Thoracic aorta (tissue), 2 donors: ENCODE data around the gene UBALD2. TPM values are rescaled to one million over a fixed set of nuclear protein-coding genes. Genes with fewer than 3 reads are reported as not detected.

Source experiments
- ATAC-seq: fragments of 150-250 bp; one replicate; pipeline ENCODE4 v1.8.0; 2017; ENCODE audit warnings: low read depth; ENCODE audit not compliant: insufficient number of reproducible peaks, low FRiP score
- DNase-seq: peaks from one replicate; pipeline ENCODE4 v3.0.0-alpha.2; 2020; ENCODE audit warnings: low spot score
- H3K27ac ChIP-seq, 2 donors: fragments of 200-600 bp; sonication (generic); 1 replicate in 1 of 2; 2 replicates in 1 of 2; pipeline ENCODE4 v1.5.1; 2016; ENCODE audit warnings: mild to moderate bottlenecking in 2 of 2, moderate library complexity in 2 of 2
- H3K27me3 ChIP-seq: fragments of 200-600 bp; sonication (generic); replicated peaks from 2 replicates; pipeline ENCODE4 v1.6.0; 2016; ENCODE audit warnings: mild to moderate bottlenecking; ENCODE audit not compliant: insufficient read depth
- H3K36me3 ChIP-seq: fragments of 200-600 bp; sonication (generic); one replicate; pipeline ENCODE4 v1.5.1; 2016
- H3K4me1 ChIP-seq, 2 donors: fragments of 200-600 bp; sonication (generic); 1 replicate in 1 of 2; 2 replicates in 1 of 2; pipeline versions ENCODE4 v1.5.1 to v1.6.0; 2016; ENCODE audit warnings: low read depth in 2 of 2, mild to moderate bottlenecking in 1 of 2; ENCODE audit not compliant: control insufficient read depth in 1 of 2
- H3K4me3 ChIP-seq: fragments of 200-600 bp; sonication (generic); 2 replicates; pipeline ENCODE4 v1.5.1; 2016; ENCODE audit warnings: mild to moderate bottlenecking
- H3K9me3 ChIP-seq: fragments of 200-600 bp; sonication (generic); 2 replicates; pipeline ENCODE4 v1.5.1; 2016
- total RNA-seq, 2 donors: library from RNA; depleted of rRNA; stranded (reverse); fragments of >200 nt; gene quantifications; one replicate each; pipeline versions ENCODE4 v1.1.0 to v1.2.3, GENCODE V29; 2016
- TF ChIP-seq, protein P1 (sequence below): fragments of 200-600 bp; sonication (generic); IDR thresholded peaks from one replicate; pipeline ENCODE4 v1.5.1; 2019; ENCODE audit warnings: antibody characterized with exemption

UBALD2 gene
- total RNA-seq, 2 donors from 2014 or later = 9.9 to 14.9 TPM

DNA sequence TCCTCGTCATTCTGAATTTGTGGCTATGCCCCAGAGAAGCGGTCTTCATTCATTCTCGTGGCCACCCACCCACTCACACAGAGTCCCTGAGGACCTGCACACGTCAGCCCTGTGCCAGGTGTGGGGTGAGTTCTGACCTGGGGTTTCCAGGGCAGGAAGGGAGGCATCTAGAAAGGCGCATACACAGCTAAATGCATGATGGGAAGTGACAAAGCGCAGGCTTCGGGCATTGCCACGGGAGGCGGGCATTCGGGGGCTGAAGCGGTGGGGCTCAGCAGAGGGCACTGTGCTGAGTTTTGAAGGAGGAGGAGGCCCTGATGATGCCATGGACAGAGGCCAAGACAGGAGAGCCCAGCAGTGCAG, 10.9 kb downstream of the UBALD2 start:
- TF ChIP-seq, protein P1, sequence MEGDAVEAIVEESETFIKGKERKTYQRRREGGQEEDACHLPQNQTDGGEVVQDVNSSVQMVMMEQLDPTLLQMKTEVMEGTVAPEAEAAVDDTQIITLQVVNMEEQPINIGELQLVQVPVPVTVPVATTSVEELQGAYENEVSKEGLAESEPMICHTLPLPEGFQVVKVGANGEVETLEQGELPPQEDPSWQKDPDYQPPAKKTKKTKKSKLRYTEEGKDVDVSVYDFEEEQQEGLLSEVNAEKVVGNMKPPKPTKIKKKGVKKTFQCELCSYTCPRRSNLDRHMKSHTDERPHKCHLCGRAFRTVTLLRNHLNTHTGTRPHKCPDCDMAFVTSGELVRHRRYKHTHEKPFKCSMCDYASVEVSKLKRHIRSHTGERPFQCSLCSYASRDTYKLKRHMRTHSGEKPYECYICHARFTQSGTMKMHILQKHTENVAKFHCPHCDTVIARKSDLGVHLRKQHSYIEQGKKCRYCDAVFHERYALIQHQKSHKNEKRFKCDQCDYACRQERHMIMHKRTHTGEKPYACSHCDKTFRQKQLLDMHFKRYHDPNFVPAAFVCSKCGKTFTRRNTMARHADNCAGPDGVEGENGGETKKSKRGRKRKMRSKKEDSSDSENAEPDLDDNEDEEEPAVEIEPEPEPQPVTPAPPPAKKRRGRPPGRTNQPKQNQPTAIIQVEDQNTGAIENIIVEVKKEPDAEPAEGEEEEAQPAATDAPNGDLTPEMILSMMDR = no peak
- no peak for ATAC-seq
- no peak overlapping the region for H3K27ac ChIP-seq
- no peaks in the 10 kb centered on the region for H3K27me3 ChIP-seq
- peaks cover 12 to 15% of the 10 kb centered on the region in 2 donors for H3K4me1 ChIP-seq
- no peak for DNase-seq
- H3K36me3 ChIP-seq = no peaks in the 10 kb centered on the region
- no peak overlapping the region for H3K4me3 ChIP-seq
- no peaks in the 10 kb centered on the region for H3K9me3 ChIP-seq

DNA sequence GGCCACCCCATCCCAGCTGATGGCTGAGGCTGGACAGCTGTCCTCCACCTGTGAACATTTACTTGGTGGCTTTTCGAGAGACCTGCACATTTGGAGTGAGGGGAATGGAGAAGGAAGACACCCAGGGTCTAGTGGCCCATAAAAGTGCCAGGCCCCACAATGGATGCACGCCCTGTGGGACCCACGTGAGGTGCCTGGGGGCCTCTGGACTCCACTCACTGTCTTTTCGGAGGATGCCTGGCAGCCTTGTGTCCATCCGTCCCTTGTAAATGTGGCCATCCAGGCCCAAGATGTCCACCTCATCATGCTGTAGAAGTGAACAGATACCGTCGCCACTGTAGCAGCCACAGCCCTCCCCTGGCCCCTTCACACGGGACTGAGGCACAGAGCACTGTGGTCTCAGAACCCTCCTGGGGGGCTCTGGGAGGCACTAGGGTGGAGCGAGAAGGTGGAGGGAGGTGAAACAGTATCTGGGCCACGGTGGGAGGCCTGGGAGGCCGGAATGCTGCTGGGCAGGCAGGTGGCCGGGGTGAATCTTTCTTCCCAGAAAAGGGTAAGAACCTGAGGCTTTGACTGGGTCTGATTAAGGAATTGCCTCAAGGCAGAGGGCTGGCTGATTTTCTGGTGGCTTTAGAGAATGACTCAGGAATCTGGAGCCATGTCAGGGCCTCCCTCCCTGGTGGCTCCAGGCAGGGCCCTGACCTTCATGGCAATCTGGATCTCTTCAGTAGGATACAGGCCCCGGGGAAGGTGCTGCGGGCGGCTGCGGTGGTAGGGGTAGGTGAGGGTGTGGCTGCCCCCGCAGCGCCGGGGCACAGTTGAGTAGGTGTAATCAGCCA, 11.5 kb downstream of the UBALD2 start:
- Histone ChIP-seq H3K36me3 (no peaks in the 10 kb centered on the region), H3K4me1 (peaks cover 9 to 12% of the 10 kb centered on the region in 2 donors), H3K4me3 (no peak overlapping the region), H3K27me3 (no peaks in the 10 kb centered on the region), H3K27ac (no peak overlapping the region), H3K9me3 (no peaks in the 10 kb centered on the region)
- TF ChIP-seq, protein P1 = no peak
- no peak for ATAC-seq
- no peak for DNase-seq

DNA sequence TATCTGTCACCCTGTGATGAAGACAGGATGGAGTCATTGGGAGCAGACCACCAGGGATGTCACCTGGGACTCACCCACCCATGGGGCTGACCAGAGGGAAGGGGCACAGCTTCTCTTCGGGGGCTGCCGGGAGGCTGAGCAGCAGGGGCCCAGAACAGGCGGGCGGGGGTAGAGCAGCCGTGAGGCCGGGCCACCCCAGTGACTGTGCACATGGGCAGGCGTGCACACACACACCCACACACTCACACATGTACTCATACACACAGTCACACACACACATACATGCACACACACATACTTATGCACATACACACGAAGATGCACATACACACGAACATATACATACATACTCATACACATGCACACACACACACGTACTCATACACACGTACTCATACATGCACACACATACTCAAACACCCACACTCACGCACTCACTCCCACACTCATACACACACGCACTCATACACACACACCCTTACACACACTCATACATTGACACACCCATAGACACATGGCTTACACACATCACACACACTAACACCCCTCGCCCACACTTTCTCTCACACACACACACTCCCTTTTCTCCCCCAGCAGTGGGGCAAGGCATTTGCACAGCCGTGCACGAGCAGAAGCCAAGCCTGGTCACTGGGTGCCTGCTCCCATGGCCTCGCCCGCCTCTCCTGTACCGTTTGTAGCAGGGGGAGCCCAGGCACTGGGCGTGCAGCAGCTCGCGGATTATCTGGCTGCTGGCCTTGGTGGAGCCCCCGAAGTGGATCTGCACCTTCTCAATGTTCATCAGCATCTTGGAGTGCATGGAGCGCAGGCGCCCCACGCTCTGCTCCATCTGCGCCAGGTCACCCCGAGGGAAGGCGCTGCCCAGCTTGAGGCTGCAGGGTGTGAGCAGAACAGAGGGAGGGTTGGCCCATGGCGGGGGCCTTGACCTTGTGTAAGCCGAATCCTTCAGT, 12.4 kb downstream of the UBALD2 start:
- Histone ChIP-seq H3K4me3 (no peak overlapping the region), H3K27ac (no peak overlapping the region), H3K9me3 (no peaks in the 10 kb centered on the region), H3K27me3 (no peaks in the 10 kb centered on the region), H3K4me1 (peaks cover 0 to 4% of the 10 kb centered on the region in 2 donors), H3K36me3 (no peaks in the 10 kb centered on the region)
- ATAC-seq = no peak
- DNase-seq = no peak
- TF ChIP-seq, protein P1 = no peak

DNA sequence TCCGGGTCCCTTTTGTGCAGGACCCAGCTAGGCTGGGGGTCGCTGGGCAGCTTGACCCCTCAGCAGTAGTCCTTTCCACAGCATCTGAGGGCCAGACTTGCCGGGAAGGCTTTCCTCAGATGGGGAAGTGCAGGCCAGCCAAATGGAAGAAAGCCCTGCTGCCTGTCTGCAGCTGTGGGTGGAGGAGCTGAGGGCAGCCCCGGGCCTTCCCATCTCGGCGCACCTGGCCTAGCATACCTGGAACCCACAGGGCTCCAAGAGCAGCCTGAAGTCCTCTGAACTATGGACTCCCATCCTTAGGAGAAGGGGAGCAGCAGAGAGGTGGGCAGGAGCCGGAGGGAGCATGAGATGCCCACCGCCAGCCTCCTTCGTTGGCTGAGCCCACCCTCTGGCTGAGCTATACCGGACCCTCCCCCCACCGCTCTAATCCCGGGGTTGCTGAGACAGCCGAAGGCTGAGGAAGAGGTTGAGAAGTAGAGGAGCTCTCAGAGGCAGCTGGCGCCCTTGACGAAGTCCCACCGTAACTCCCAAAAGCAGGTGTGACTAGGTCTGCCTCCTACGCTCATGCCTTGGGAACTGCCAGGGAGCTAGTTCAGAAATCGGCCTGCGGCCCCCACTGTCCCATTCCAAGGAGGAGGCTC, 13.2 kb downstream of the UBALD2 start:
- no peak overlapping the region for H3K27ac ChIP-seq
- no peaks in the 10 kb centered on the region for H3K27me3 ChIP-seq
- H3K9me3 ChIP-seq = no peaks in the 10 kb centered on the region
- no peak for DNase-seq
- TF ChIP-seq, protein P1 = no peak
- no peak for ATAC-seq
- no peak overlapping the region for H3K4me3 ChIP-seq
- H3K4me1 ChIP-seq = peaks cover 0 to 4% of the 10 kb centered on the region in 2 donors
- H3K36me3 ChIP-seq = no peaks in the 10 kb centered on the region
